PC-9 (cell line): ENCODE results near the gene KCNMB1.

Experiments
- CTCF ChIP-seq: fragments of 200-600 bp; sonication (generic); conservative IDR thresholded peaks from 2 replicates; pipeline ENCODE4 v1.6.1; 2017; ENCODE audit warnings: mixed run types, antibody characterized with exemption, mild to moderate bottlenecking, moderate library complexity
- EZH2 ChIP-seq: fragments of 200-600 bp; sonication (generic); IDR thresholded peaks from 2 replicates; pipeline ENCODE4 v1.8.0; 2017; ENCODE audit warnings: antibody characterized with exemption, low read depth

GRCh38 chr5:170362656-170363055, 26.5 kb downstream of the KCNMB1 start:
- TF ChIP-seq CTCF (no peak), EZH2 (no peak)
